Ishikawa (cell line): ENCODE measurements around the gene MYH9.

ENCODE experiments used
- CEBPB ChIP-seq: IDR thresholded peaks from 2 replicates; pipeline ENCODE4 v1.6.1; 2012
- EGR1 ChIP-seq: IDR thresholded peaks from 2 replicates; pipeline ENCODE4 v1.6.1; 2012
- EP300 ChIP-seq: IDR thresholded peaks from 2 replicates; pipeline ENCODE4 v1.6.1; 2012; ENCODE audit warnings: borderline replicate concordance
- FOXM1 ChIP-seq: IDR thresholded peaks from 2 replicates; pipeline ENCODE4 v1.6.1; 2012; ENCODE audit warnings: low read depth, borderline replicate concordance
- MAX ChIP-seq: IDR thresholded peaks from 2 replicates; pipeline ENCODE4 v1.6.1; 2012
- RAD21 ChIP-seq: IDR thresholded peaks from 2 replicates; pipeline ENCODE4 v1.6.1; 2012; ENCODE audit warnings: low read depth
- TCF12 ChIP-seq: IDR thresholded peaks from 2 replicates; pipeline ENCODE4 v1.6.1; 2012; ENCODE audit warnings: low read depth
- TEAD4 ChIP-seq: IDR thresholded peaks from 2 replicates; pipeline ENCODE4 v1.6.1; 2012
- USF1 ChIP-seq: IDR thresholded peaks from 2 replicates; pipeline ENCODE4 v1.6.1; 2012
- ZBTB7A ChIP-seq: IDR thresholded peaks from 2 replicates; pipeline ENCODE4 v1.6.1; 2012; ENCODE audit warnings: low read depth
- TF ChIP-seq, protein P1 (sequence below): IDR thresholded peaks from 2 replicates; pipeline ENCODE4 v1.6.1; 2012; ENCODE audit warnings: low read depth, mild to moderate bottlenecking

DNA sequence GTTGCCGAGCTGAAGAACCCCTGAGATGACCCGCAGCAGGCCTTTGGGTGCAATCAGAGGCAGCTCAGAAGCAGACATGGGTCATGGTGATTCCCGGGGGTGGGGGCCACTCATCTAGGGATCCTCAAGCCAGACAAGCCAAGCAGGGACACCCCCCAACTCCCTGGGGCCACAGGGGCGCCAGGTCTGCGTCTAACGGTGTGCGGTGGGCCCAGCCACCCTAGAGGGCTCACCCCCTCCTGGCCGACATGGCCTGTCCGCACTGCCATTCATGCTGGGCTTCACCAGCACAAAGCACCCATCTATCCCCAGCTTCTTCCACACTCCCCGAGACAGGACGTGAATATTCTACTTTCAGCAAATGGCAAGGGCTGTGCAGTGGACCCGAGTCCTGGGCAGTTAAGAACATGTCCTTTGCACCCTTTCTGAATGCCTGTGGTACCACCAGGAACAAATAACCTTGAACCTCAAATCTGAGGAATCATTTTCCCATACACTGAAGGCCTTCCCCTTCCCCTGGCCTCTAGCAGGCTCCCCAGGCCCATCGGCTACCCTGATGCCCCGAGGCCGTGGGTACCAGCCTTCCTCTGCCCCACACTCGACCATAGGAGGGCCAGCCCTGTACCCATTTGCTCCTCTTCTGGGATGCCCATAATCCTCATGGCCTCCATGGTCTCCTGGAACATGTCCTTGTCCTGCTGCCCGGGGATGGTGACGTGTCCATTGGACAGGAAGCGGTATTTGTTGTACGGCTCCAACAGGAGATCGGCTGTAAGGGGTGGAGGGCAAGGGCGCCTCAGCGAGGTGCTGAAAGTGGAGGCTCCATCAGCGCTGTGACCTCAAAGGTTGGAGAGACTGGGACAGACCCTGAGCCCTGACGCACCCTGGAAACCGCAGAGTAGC, 67.9 kb downstream of the MYH9 start:
- TF ChIP-seq CEBPB (no peak), MAX (no peak), TCF12 (no peak), TEAD4 (no peak), EGR1 (no peak), FOXM1 (no peak), USF1 (no peak), ZBTB7A (no peak), EP300 (no peak), RAD21 (no peak)
- TF ChIP-seq, protein P1, sequence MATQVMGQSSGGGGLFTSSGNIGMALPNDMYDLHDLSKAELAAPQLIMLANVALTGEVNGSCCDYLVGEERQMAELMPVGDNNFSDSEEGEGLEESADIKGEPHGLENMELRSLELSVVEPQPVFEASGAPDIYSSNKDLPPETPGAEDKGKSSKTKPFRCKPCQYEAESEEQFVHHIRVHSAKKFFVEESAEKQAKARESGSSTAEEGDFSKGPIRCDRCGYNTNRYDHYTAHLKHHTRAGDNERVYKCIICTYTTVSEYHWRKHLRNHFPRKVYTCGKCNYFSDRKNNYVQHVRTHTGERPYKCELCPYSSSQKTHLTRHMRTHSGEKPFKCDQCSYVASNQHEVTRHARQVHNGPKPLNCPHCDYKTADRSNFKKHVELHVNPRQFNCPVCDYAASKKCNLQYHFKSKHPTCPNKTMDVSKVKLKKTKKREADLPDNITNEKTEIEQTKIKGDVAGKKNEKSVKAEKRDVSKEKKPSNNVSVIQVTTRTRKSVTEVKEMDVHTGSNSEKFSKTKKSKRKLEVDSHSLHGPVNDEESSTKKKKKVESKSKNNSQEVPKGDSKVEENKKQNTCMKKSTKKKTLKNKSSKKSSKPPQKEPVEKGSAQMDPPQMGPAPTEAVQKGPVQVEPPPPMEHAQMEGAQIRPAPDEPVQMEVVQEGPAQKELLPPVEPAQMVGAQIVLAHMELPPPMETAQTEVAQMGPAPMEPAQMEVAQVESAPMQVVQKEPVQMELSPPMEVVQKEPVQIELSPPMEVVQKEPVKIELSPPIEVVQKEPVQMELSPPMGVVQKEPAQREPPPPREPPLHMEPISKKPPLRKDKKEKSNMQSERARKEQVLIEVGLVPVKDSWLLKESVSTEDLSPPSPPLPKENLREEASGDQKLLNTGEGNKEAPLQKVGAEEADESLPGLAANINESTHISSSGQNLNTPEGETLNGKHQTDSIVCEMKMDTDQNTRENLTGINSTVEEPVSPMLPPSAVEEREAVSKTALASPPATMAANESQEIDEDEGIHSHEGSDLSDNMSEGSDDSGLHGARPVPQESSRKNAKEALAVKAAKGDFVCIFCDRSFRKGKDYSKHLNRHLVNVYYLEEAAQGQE = no peak
